H1 (cell line): ENCODE data around the gene PEPD. TPM values are rescaled to one million over a fixed set of nuclear protein-coding genes. Genes with fewer than 3 reads are reported as not detected.

Experiments used
- CTCF ChIA-PET: fragments of 300-600 bp; sonication (Branson Sonifier 250); formaldehyde crosslinking; loops from one replicate; lab custom pipeline; 2021; ENCODE audit not compliant: partially characterized antibody; lab: Charles Lee
- POLR2A ChIA-PET: fragments of 300-600 bp; sonication (Branson Sonifier 250); formaldehyde crosslinking; loops from one replicate; lab custom pipeline; 2021; ENCODE audit warnings: inconsistent platforms; ENCODE audit not compliant: partially characterized antibody; lab: Charles Lee
- DNase-seq, 2 experiments: peaks; one replicate each; pipeline versions ENCODE4 v3.0.0 to v3.0.0-alpha.2; 2010 to 2022; ENCODE audit warnings: low spot score in 2 of 2, low read depth in 1 of 2, mixed read lengths in 1 of 2
- FAIRE-seq: peaks from 2 replicates; lab custom pipeline; 2011; peaks lifted over from hg19 to GRCh38; lab: Jason Lieb, UNC
- H2AFZ ChIP-seq: 2 replicates; pipeline ENCODE4 v1.8.1; 2012; ENCODE audit warnings: low read length, inconsistent platforms
- H2AK5ac ChIP-seq: 2 replicates; pipeline ENCODE4 v1.6.1; 2013; ENCODE audit warnings: low read depth, low read length
- H2BK120ac ChIP-seq: replicated peaks from 2 replicates; pipeline ENCODE3; 2013; ENCODE audit warnings: low read depth, low read length, inconsistent platforms
- H2BK12ac ChIP-seq: 2 replicates; pipeline ENCODE4 v1.6.1; 2013; ENCODE audit warnings: low read depth, low read length
- H2BK15ac ChIP-seq: 2 replicates; pipeline ENCODE4 v1.6.1; 2013; ENCODE audit warnings: low read length
- H2BK20ac ChIP-seq: 2 replicates; pipeline ENCODE4 v1.6.1; 2013; ENCODE audit warnings: low read length
- H2BK5ac ChIP-seq: 2 replicates; pipeline ENCODE4 v1.6.1; 2013; ENCODE audit warnings: low read depth, low read length
- H3K14ac ChIP-seq: 2 replicates; pipeline ENCODE4 v1.6.1; 2013; ENCODE audit warnings: inconsistent platforms; ENCODE audit not compliant: insufficient read length
- H3K18ac ChIP-seq: 2 replicates; pipeline ENCODE4 v1.6.1; 2013; ENCODE audit warnings: low read length; ENCODE audit errors: extremely low read depth
- H3K23ac ChIP-seq: 2 replicates; pipeline ENCODE4 v1.6.1; 2013; ENCODE audit warnings: inconsistent platforms; ENCODE audit not compliant: insufficient read length
- H3K23me2 ChIP-seq: 2 replicates; pipeline ENCODE4 v1.6.1; 2013; ENCODE audit warnings: low read depth, low read length
- H3K27ac ChIP-seq: 2 replicates; pipeline ENCODE4 v1.6.1; 2011; ENCODE audit warnings: low read depth, low read length, inconsistent platforms
- H3K27me3 ChIP-seq, 4 experiments: replicated peaks in 1 of 4; 1 replicate in 1 of 4; 2 replicates in 3 of 4; pipeline versions ENCODE4 v1.6.1 to v1.8.1; 2011 to 2013; ENCODE audit warnings: low read length in 3 of 4, mild to moderate bottlenecking in 3 of 4, inconsistent platforms in 2 of 4, mixed read lengths in 2 of 4, moderate library complexity in 1 of 4; ENCODE audit not compliant: control insufficient read depth in 3 of 4, insufficient read depth in 3 of 4; ENCODE audit errors: extremely low read depth in 1 of 4
- H3K36me3 ChIP-seq, 4 experiments: 2 replicates each; pipeline versions ENCODE4 v1.6.1 to v1.8.1; 2011 to 2013; ENCODE audit warnings: mild to moderate bottlenecking in 4 of 4, low read length in 3 of 4, moderate library complexity in 2 of 4, control low read depth in 1 of 4, inconsistent platforms in 1 of 4; ENCODE audit not compliant: insufficient read depth in 4 of 4, control insufficient read depth in 2 of 4
- H3K4ac ChIP-seq: replicated peaks from 2 replicates; pipeline ENCODE3; 2013; ENCODE audit warnings: low read length, low read depth, mixed read lengths, inconsistent platforms; ENCODE audit not compliant: insufficient read length
- H3K4me1 ChIP-seq, 4 experiments: replicated peaks in 1 of 4; 1 replicate in 1 of 4; 2 replicates in 3 of 4; pipeline versions ENCODE4 v1.6.1 to v1.8.1; 2011 to 2013; ENCODE audit warnings: low read length in 3 of 4, inconsistent platforms in 2 of 4, mixed read lengths in 1 of 4; ENCODE audit not compliant: insufficient read depth in 4 of 4, control insufficient read depth in 3 of 4
- H3K4me2 ChIP-seq, 2 experiments: 2 replicates each; pipeline versions ENCODE4 v1.6.1 to v1.8.1; 2011 to 2013; ENCODE audit warnings: low read depth in 2 of 2, low read length in 2 of 2, control low read depth in 1 of 2, inconsistent platforms in 1 of 2, mild to moderate bottlenecking in 1 of 2; ENCODE audit not compliant: insufficient read depth in 1 of 2
- H3K4me3 ChIP-seq, 4 experiments: fragments of 200-600, 300-600 bp in 1 of 4; sonication (generic), shearing (Covaris generic), sonication (Bioruptor Twin) in 1 of 4; 2 replicates each; pipeline versions ENCODE4 v1.5.1 to v1.8.1; 2011 to 2016; ENCODE audit warnings: low read length in 4 of 4, low read depth in 3 of 4, control low read depth in 2 of 4, inconsistent platforms in 2 of 4, mild to moderate bottlenecking in 2 of 4, mixed read lengths in 1 of 4, moderate library complexity in 1 of 4; ENCODE audit not compliant: insufficient read depth in 2 of 4; ENCODE audit errors: extremely low read depth in 1 of 4
- H3K56ac ChIP-seq: replicated peaks from 2 replicates; pipeline ENCODE3; 2013; ENCODE audit warnings: low read depth, mild to moderate bottlenecking, mixed read lengths, low read length, inconsistent platforms; ENCODE audit not compliant: insufficient read length
- H3K79me1 ChIP-seq: 2 replicates; pipeline ENCODE4 v1.6.1; 2013; ENCODE audit warnings: low read depth, low read length, control low read depth
- H3K79me2 ChIP-seq, 2 experiments: 2 replicates each; pipeline versions ENCODE4 v1.6.1 to v1.8.1; 2012 to 2013; ENCODE audit warnings: low read length in 2 of 2, mild to moderate bottlenecking in 2 of 2, inconsistent platforms in 1 of 2; ENCODE audit not compliant: insufficient read depth in 2 of 2, control insufficient read depth in 1 of 2
- H3K9ac ChIP-seq, 4 experiments: replicated peaks in 1 of 4; 1 replicate in 1 of 4; 2 replicates in 3 of 4; pipeline versions ENCODE4 v1.6.1 to v1.8.1; 2011 to 2013; ENCODE audit warnings: low read depth in 3 of 4, low read length in 3 of 4, control low read depth in 2 of 4, mild to moderate bottlenecking in 2 of 4, moderate library complexity in 2 of 4, inconsistent platforms in 1 of 4; ENCODE audit errors: extremely low read depth in 1 of 4
- H3K9me3 ChIP-seq, 2 experiments: 2 replicates each; pipeline versions ENCODE4 v1.6.1 to v1.8.1; 2012 to 2013; ENCODE audit warnings: mild to moderate bottlenecking in 2 of 2, moderate library complexity in 2 of 2, control low read depth in 1 of 2, inconsistent platforms in 1 of 2, low read depth in 1 of 2, low read length in 1 of 2, mixed read lengths in 1 of 2; ENCODE audit not compliant: insufficient read depth in 2 of 2
- H4K20me1 ChIP-seq, 2 experiments: replicated peaks in 1 of 2; 2 replicates each; pipeline versions ENCODE3 to v1.8.1; 2011 to 2013; ENCODE audit warnings: inconsistent platforms in 2 of 2, low read length in 2 of 2, mild to moderate bottlenecking in 1 of 2; ENCODE audit not compliant: insufficient read depth in 2 of 2, control insufficient read depth in 1 of 2
- H4K5ac ChIP-seq: 2 replicates; pipeline ENCODE4 v1.6.1; 2013; ENCODE audit warnings: low read length, low read depth, mixed read lengths, inconsistent platforms; ENCODE audit not compliant: insufficient read length
- H4K8ac ChIP-seq: 2 replicates; pipeline ENCODE4 v1.8.0; 2013; ENCODE audit warnings: mild to moderate bottlenecking, moderate library complexity, low read length, inconsistent platforms; ENCODE audit not compliant: insufficient read depth; ENCODE audit errors: extremely low read depth
- H4K91ac ChIP-seq: replicated peaks from 2 replicates; pipeline ENCODE3; 2013; ENCODE audit warnings: low read length, mixed read lengths, inconsistent platforms; ENCODE audit not compliant: insufficient read length
- BACH1 ChIP-seq: IDR thresholded peaks from 2 replicates; pipeline ENCODE4 v1.6.1; 2012; ENCODE audit warnings: low read length, improper control_type of control experiment
- CBX5 ChIP-seq: fragments of 300-800, 300-1000 bp; sonication (generic); IDR thresholded peaks from 2 replicates; pipeline ENCODE4 v1.7.1; 2016; ENCODE audit warnings: antibody characterized with exemption, low read length, low read depth
- EP300 ChIP-seq, 2 experiments: IDR thresholded peaks; 1 replicate in 1 of 2; 2 replicates in 1 of 2; pipeline ENCODE4 v1.6.1; 2011 to 2012; ENCODE audit warnings: low read depth in 2 of 2, low read length in 2 of 2, mild to moderate bottlenecking in 2 of 2, borderline replicate concordance in 1 of 2, inconsistent platforms in 1 of 2, moderate library complexity in 1 of 2
- FOSL1 ChIP-seq: IDR thresholded peaks from 2 replicates; pipeline ENCODE4 v1.6.1; 2011; ENCODE audit warnings: mild to moderate bottlenecking, low read depth, low read length, moderate library complexity; ENCODE audit not compliant: insufficient read depth
- JUN ChIP-seq: IDR thresholded peaks from 2 replicates; pipeline ENCODE4 v1.6.1; 2011; ENCODE audit warnings: low read depth, mild to moderate bottlenecking, improper control_type of control experiment, low read length
- KDM1A ChIP-seq: fragments of 200-600, 300-600 bp; sonication (generic); IDR thresholded peaks from 2 replicates; pipeline ENCODE4 v1.7.1; 2016; ENCODE audit warnings: mild to moderate bottlenecking, low read length, borderline replicate concordance
- MAFK ChIP-seq: IDR thresholded peaks from 2 replicates; pipeline ENCODE4 v1.6.1; 2012; ENCODE audit warnings: low read depth, mild to moderate bottlenecking, improper control_type of control experiment, low read length
- NANOG ChIP-seq: IDR thresholded peaks from 2 replicates; pipeline ENCODE4 v1.6.1; 2011; ENCODE audit warnings: low read length, low read depth, mild to moderate bottlenecking, inconsistent platforms; ENCODE audit not compliant: insufficient read depth, poor library complexity, severe bottlenecking
- POLR2AphosphoS5 ChIP-seq: IDR thresholded peaks from 2 replicates; pipeline ENCODE4 v1.6.1; 2011; ENCODE audit warnings: low read depth, low read length
- RXRA ChIP-seq: IDR thresholded peaks from 2 replicates; pipeline ENCODE4 v1.6.1; 2011; ENCODE audit warnings: low read depth, mild to moderate bottlenecking, low read length, moderate library complexity; ENCODE audit not compliant: insufficient read depth
- SP1 ChIP-seq: IDR thresholded peaks from 2 replicates; pipeline ENCODE4 v1.6.1; 2011; ENCODE audit warnings: low read depth, low read length
- SRF ChIP-seq: IDR thresholded peaks from 2 replicates; pipeline ENCODE4 v1.6.1; 2011; ENCODE audit warnings: mild to moderate bottlenecking, low read depth, low read length, moderate library complexity
- TBP ChIP-seq: IDR thresholded peaks from 2 replicates; pipeline ENCODE4 v1.6.1; 2011; ENCODE audit warnings: low read depth, low read length, improper control_type of control experiment
- TCF12 ChIP-seq: IDR thresholded peaks from 2 replicates; pipeline ENCODE4 v1.6.1; 2011; ENCODE audit warnings: low read depth, mild to moderate bottlenecking, low read length
- YY1 ChIP-seq: IDR thresholded peaks from 2 replicates; pipeline ENCODE4 v1.6.1; 2011; ENCODE audit warnings: low read depth, mild to moderate bottlenecking, low read length
- WGBS, 2 experiments: shearing (Covaris generic) in 1 of 2; methylation state at CpG; one replicate each; pipeline versions ENCODE4 v1.1.6 to v1.1.7; 2013 to 2015; ENCODE audit warnings: low lambda C conversion rate in 2 of 2, mixed read lengths in 2 of 2, inconsistent platforms in 1 of 2, low coverage in 1 of 2, missing lambda C conversion rate in 1 of 2; ENCODE audit not compliant: insufficient replicate concordance in 2 of 2, insufficient coverage in 1 of 2, insufficient read length in 1 of 2; ENCODE audit errors: extremely low coverage in 1 of 2, missing lambda C conversion rate in 1 of 2; 5-methylcytosine and 5-hydroxymethylcytosine counted together
- polyA plus RNA-seq, 7 experiments: library from polyadenylated mRNA; depleted of rRNA in 3 of 7; stranded (reverse) in 5 of 7; unstranded in 2 of 7; fragments of >200 nt in 5 of 7; fragments of 200-250 nt in 2 of 7; gene quantifications; 1 replicate in 5 of 7; 2 replicates in 1 of 7; 4 replicates in 1 of 7; pipeline versions ENCODE4 v1.2.1 to v1.2.3, GENCODE V29; 2011 to 2013; ENCODE audit warnings: missing spikeins in 2 of 7, mixed read lengths in 2 of 7
- total RNA-seq: library from RNA; stranded (reverse); fragmentation: NEBNext Ultra II Directional; extraction: Animal tissue kit (Norgen Biotek cat#: 25700); gene quantifications from 2 replicates; pipeline ENCODE4 v1.2.1, GENCODE V29; 2021

PEPD gene
- total and polyA plus RNA-seq, 2 of the 8 experiments (the other 6 are each of a cell fraction or from before 2014, with no cell fraction given), result 84.1 to 178 TPM

- Histone ChIP-seq H2BK5ac (no peak overlapping the region), H3K9me3 (no peaks in the 10 kb centered on the region), H2BK20ac (no peak overlapping the region), H3K9ac (no peak overlapping the region), H2BK15ac (no peak overlapping the region), H2AFZ (no peak overlapping the region), H3K79me2 (no peaks in the 10 kb centered on the region), H3K4ac (no peak overlapping the region), H3K4me2 (no peak overlapping the region), H3K14ac (no peak overlapping the region), H2BK120ac (no peak overlapping the region), H4K5ac (no peak overlapping the region), H4K8ac (no peak overlapping the region), H3K4me3 (no peak overlapping the region), H3K18ac (no peak overlapping the region), H3K23me2 (no peaks in the 10 kb centered on the region), H4K20me1 (peaks cover 0 to 5% of the 10 kb centered on the region in 2 experiments), H3K27me3 (no peaks in the 10 kb centered on the region), H3K4me1 (no peaks in the 10 kb centered on the region), H3K36me3 (no peaks in the 10 kb centered on the region), H2AK5ac (no peak overlapping the region), H3K56ac (no peak overlapping the region), H4K91ac (no peak overlapping the region), H3K23ac (no peak overlapping the region), H3K27ac (no peak overlapping the region), H2BK12ac (no peak overlapping the region), H3K79me1 (no peaks in the 10 kb centered on the region)
- FAIRE-seq (no peak), DNase-seq (no peak)
- 87% methylated on average over 5 of the region's 5 CpGs; no CpG with 5 or more reads in 1 of the 2 experiments for WGBS, 2 experiments
- ChIA-PET POLR2A (no interaction called here), CTCF (interaction anchor here (1.3 to 7.7 kb wide), 4 partner anchors 12 to 341 kb away, joined by 3 to 77 read pairs (median 37); no protein-coding TSS in a partner anchor)
- TF ChIP-seq RXRA, result no peak
- TF ChIP-seq TCF12, result no peak
- no peak for TF ChIP-seq JUN
- TF ChIP-seq POLR2AphosphoS5, result no peak
- no peak for TF ChIP-seq SRF
- TF ChIP-seq CBX5, result no peak
- no peak for TF ChIP-seq MAFK
- no peak for TF ChIP-seq KDM1A
- TF ChIP-seq NANOG, result no peak
- TF ChIP-seq FOSL1, result no peak
- TF ChIP-seq EP300 (IDR thresholded peaks at IDR 0.05; ENCODE audit: borderline replicate concordance in 1 of 2, low read depth in 2 of 2, low read length in 2 of 2), result no peak
- no peak for TF ChIP-seq TBP
- TF ChIP-seq SP1, result no peak
- TF ChIP-seq YY1, result no peak
- no peak for TF ChIP-seq BACH1
These were observed 92.9 kb downstream of the PEPD start for GRCh38 chr19:33428627-33429125.
